GM19043 (cell line): ENCODE data around the gene RWDD1.

Experiments used
- ATAC-seq: cut with Tn5 transposase; IDR thresholded peaks from one replicate; pipeline ENCODE4 v1.9.1; 2021; ENCODE audit warnings: low read depth; ENCODE audit not compliant: unreplicated experiment

The RWDD1 gene

GRCh38 chr6:116570856-116571682 is at the start of gene RWDD1:
RWDD1 (plus strand) TSS chr6:116571504; CDS start chr6:116571583, 79 bp downstream.
- peak; percentile 91 for ATAC-seq

- ATAC-seq, result no peak
These were observed 48.4 kb upstream of the RWDD1 start for GRCh38 chr6:116522896-116523295.

GRCh38 chr6:116524236-116524635 is 47.1 kb upstream of the RWDD1 start:
- ATAC-seq, result no peak

- ATAC-seq, result no peak
These were observed 43.2 kb upstream of the RWDD1 start for GRCh38 chr6:116528133-116528532.

- ATAC-seq, result no peak
These were observed 42.5 kb upstream of the RWDD1 start for GRCh38 chr6:116528780-116529179.

GRCh38 chr6:116529466-116530290 is 41.6 kb upstream of the RWDD1 start:
- ATAC-seq, result no peak

GRCh38 chr6:116530436-116530835 is 40.9 kb upstream of the RWDD1 start:
- no peak for ATAC-seq

GRCh38 chr6:116531675-116532570 is 39.4 kb upstream of the RWDD1 start:
- ATAC-seq, result peak; percentile 80

- no peak for ATAC-seq
These were observed 37.9 kb upstream of the RWDD1 start for GRCh38 chr6:116533233-116533957.

GRCh38 chr6:116535109-116535508 is 36.2 kb upstream of the RWDD1 start:
- ATAC-seq, result no peak

GRCh38 chr6:116536216-116536621 is 35.1 kb upstream of the RWDD1 start:
- no peak for ATAC-seq

- no peak for ATAC-seq
These were observed 28.9 kb upstream of the RWDD1 start for GRCh38 chr6:116542426-116542825.

GRCh38 chr6:116543149-116543548 is 28.2 kb upstream of the RWDD1 start:
- ATAC-seq, result no peak

GRCh38 chr6:116545651-116546050 is 25.7 kb upstream of the RWDD1 start, which contains the start of gene TRAPPC3L:
TRAPPC3L (minus strand) TSS chr6:116545684; CDS start chr6:116545514, 170 bp downstream.
- ATAC-seq, result no peak

GRCh38 chr6:116547358-116547757 is 23.9 kb upstream of the RWDD1 start:
- ATAC-seq, result no peak

- ATAC-seq, result no peak
These were observed 20.5 kb upstream of the RWDD1 start for GRCh38 chr6:116550796-116551195.

GRCh38 chr6:116553451-116553850 is 17.9 kb upstream of the RWDD1 start, which contains the start of gene CALHM4:
CALHM4 (plus strand) TSS chr6:116553751; CDS start chr6:116553794, 43 bp downstream.
- ATAC-seq, result no peak

GRCh38 chr6:116556065-116556464 is 15.2 kb upstream of the RWDD1 start:
- no peak for ATAC-seq

GRCh38 chr6:116556814-116557415 is 14.4 kb upstream of the RWDD1 start:
- ATAC-seq, result no peak
